Epithelial cell of esophagus (primary cell): ENCODE measurements around the gene UBAP1.
"Not testable (repeated sequence)": the region's sequence is repeated elsewhere in the genome, so short reads cannot be mapped to it uniquely, and the experiment has no call there.

ENCODE experiments used
- DNase-seq: peaks from one replicate; pipeline ENCODE4 v3.0.0; 2010; ENCODE audit warnings: low read depth
- H3K4me3 ChIP-seq: 2 replicates; pipeline ENCODE4 v1.5.1; 2011; ENCODE audit warnings: mild to moderate bottlenecking, low read length, control low read depth
- TF ChIP-seq, protein P1 (sequence below): IDR thresholded peaks from 2 replicates; pipeline ENCODE4 v1.5.1; 2011; ENCODE audit warnings: low read depth, mild to moderate bottlenecking, low read length, control low read depth, inconsistent platforms; ENCODE audit not compliant: insufficient read depth; ENCODE audit errors: missing control alignments

Gene UBAP1

GRCh38 chr9:34211395-34211794, 32.6 kb downstream of the UBAP1 start:
- H3K4me3 ChIP-seq: no peak overlapping the region
- DNase-seq: no peak
- TF ChIP-seq, protein P1, sequence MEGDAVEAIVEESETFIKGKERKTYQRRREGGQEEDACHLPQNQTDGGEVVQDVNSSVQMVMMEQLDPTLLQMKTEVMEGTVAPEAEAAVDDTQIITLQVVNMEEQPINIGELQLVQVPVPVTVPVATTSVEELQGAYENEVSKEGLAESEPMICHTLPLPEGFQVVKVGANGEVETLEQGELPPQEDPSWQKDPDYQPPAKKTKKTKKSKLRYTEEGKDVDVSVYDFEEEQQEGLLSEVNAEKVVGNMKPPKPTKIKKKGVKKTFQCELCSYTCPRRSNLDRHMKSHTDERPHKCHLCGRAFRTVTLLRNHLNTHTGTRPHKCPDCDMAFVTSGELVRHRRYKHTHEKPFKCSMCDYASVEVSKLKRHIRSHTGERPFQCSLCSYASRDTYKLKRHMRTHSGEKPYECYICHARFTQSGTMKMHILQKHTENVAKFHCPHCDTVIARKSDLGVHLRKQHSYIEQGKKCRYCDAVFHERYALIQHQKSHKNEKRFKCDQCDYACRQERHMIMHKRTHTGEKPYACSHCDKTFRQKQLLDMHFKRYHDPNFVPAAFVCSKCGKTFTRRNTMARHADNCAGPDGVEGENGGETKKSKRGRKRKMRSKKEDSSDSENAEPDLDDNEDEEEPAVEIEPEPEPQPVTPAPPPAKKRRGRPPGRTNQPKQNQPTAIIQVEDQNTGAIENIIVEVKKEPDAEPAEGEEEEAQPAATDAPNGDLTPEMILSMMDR: no peak

DNA sequence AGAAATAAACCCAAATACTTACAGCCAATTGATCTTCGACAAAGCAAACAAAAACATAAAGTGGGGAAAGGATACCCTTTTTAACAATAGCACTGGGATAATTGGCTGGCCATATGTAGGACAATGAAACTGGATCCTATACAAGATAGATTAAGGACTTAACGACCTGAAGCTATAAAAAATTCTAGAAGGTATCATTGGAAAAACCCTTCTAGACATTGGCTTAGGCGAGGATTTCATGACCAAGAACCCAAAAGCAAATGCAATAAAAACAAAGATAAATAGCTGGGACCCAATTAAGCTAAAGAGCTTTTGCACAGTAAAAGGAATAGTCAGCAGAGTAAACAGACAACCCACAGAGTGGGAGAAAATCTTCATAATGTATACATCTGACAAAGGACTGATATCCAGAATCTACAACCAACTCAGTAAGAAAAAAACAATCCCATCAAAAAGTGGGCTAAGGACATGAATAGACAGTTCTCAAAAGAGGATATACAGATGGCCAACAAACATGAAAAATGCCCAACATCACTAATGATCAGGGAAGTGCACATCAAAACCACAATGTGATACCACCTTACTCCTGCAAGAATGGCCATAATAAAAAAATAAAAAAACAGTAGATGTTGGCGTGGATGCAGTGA, 35.6 kb downstream of the UBAP1 start:
- H3K4me3 ChIP-seq, DNase-seq: not testable (repeated sequence)

- DNase-seq: no peak
- H3K4me3 ChIP-seq: no peak overlapping the region
- TF ChIP-seq, protein P1: no peak
These were observed 37.5 kb downstream of the UBAP1 start for GRCh38 chr9:34216325-34216724.

- DNase-seq: peak; percentile 39
- not testable (repeated sequence) for H3K4me3 ChIP-seq
These were observed 38.2 kb downstream of the UBAP1 start for GRCh38 chr9:34217015-34217414.

GRCh38 chr9:34218446-34218845, 39.6 kb downstream of the UBAP1 start:
- DNase-seq: no peak
- TF ChIP-seq, protein P1: no peak
- no peak overlapping the region for H3K4me3 ChIP-seq

DNA sequence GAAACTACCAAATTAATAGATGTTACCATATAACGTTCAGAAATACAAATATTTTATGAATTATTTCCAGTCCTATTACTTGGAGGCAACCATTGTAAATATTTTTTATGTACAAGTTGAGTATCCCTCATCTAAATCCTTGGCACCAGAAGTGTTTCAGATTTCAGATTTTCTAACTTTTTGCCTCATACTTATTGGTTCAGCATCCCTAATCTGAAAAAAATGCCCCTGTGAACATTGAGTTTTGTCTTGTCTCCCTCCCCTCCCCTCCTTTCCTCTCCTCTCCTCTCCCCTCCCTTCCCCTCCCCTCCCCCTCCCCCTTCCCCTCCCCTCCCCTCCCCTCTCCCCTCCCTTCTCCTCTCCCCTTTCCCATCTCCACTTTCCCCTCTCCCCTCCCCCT, 40.6 kb downstream of the UBAP1 start:
- TF ChIP-seq, protein P1: no peak
- no peak for DNase-seq
- H3K4me3 ChIP-seq: no peak overlapping the region

DNA sequence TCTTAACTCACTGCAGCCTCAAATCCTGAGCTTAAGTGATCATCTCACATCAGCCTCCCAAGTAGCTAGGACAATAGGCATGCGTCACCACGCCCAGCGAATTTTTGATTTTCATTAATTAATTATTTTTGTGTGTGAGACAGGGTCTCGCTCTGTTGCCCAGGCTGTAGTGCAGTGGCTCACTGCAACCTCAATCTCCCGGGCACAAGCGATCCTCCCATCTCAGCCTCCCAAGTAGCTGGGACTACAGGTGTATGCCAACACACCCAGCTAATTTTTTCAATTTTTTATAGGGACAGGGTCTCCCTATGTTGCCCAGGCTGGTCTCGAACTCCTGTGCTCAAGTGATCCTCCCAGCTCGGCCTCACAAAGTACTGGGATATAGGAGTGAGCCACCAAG, 41.4 kb downstream of the UBAP1 start:
- TF ChIP-seq, protein P1: no peak
- no peak overlapping the region for H3K4me3 ChIP-seq
- no peak for DNase-seq

- H3K4me3 ChIP-seq: no peak overlapping the region
- TF ChIP-seq, protein P1: no peak
- no peak for DNase-seq
These were observed 45.5 kb downstream of the UBAP1 start for GRCh38 chr9:34224349-34224748.

GRCh38 chr9:34226144-34226760, 47.4 kb downstream of the UBAP1 start:
- H3K4me3 ChIP-seq, DNase-seq: not testable (repeated sequence)
